PC-3 (cell line): ENCODE measurements around the gene HDAC4.

Source experiments
- EZH2 ChIP-seq: fragments of 300-600 bp; sonication (generic); IDR thresholded peaks from one replicate; pipeline ENCODE4 v1.6.1; 2017; ENCODE audit warnings: antibody characterized with exemption, mild to moderate bottlenecking, low read length; ENCODE audit not compliant: unreplicated experiment
- EZH2phosphoT487 ChIP-seq: fragments of 300-600 bp; sonication (generic); IDR thresholded peaks from 2 replicates; pipeline ENCODE4 v1.6.1; 2018; ENCODE audit warnings: mild to moderate bottlenecking, antibody characterized with exemption, low read length, borderline replicate concordance
- TF ChIP-seq, protein P1 (sequence below): fragments of 300-600 bp; sonication (generic); conservative IDR thresholded peaks from 2 replicates; pipeline ENCODE4 v1.5.1; 2017; ENCODE audit warnings: antibody characterized with exemption, low read depth, mild to moderate bottlenecking, low read length

DNA sequence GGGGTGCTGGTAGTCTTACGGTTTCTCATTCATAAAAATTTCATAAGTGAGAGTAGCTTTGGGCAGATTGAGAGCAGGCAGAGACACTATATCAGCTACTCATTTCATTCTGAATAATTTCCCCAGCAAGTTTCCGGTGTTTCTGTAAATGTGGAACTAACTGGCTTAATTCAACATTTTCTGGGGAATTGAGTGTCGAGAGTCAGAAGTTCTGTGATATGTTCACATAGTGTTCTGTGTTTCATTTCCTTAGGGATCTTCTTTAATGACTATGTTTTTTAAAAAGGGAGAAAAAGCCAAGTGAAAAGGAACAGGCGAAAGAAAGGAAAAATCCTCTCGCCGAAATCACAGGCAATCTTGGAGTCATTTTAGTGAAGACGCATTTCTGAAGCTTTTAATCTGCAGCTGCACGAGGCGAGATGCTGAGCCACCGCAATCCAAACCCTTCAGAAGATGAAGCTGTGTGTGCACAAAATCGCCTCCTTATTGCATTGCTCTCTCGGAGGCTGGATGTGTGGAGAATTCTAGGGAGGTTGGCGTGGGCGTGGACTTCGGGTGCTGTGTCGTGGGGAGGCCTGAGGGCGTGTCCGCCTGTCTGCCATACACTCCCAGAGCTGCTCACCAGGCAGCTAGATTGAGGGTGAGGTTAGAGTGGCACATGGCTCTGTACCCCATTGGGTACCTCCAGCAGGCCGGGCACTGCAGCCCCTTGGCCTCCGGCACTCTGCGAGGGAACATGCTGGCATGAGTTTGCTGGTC, 38.4 kb upstream of the HDAC4 start:
- TF ChIP-seq, protein P1, sequence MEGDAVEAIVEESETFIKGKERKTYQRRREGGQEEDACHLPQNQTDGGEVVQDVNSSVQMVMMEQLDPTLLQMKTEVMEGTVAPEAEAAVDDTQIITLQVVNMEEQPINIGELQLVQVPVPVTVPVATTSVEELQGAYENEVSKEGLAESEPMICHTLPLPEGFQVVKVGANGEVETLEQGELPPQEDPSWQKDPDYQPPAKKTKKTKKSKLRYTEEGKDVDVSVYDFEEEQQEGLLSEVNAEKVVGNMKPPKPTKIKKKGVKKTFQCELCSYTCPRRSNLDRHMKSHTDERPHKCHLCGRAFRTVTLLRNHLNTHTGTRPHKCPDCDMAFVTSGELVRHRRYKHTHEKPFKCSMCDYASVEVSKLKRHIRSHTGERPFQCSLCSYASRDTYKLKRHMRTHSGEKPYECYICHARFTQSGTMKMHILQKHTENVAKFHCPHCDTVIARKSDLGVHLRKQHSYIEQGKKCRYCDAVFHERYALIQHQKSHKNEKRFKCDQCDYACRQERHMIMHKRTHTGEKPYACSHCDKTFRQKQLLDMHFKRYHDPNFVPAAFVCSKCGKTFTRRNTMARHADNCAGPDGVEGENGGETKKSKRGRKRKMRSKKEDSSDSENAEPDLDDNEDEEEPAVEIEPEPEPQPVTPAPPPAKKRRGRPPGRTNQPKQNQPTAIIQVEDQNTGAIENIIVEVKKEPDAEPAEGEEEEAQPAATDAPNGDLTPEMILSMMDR = no peak
- TF ChIP-seq EZH2 (no peak), EZH2phosphoT487 (no peak)
